Left ventricle myocardium inferior (tissue), 1 donor: ENCODE data around the gene COL26A1. TPM values are rescaled to one million over a fixed set of nuclear protein-coding genes. Genes with fewer than 3 reads are reported as not detected.

Source experiments
- DNase-seq: peaks from one replicate; pipeline ENCODE4 v3.0.0-alpha.2; 2020
- H3K27ac ChIP-seq: fragments of 200-600 bp; replicated peaks from 2 replicates; pipeline ENCODE4 v1.8.0; 2021
- H3K27me3 ChIP-seq: fragments of 200-600 bp; 2 replicates; pipeline ENCODE4 v1.8.0; 2021; ENCODE audit warnings: low read depth
- H3K36me3 ChIP-seq: fragments of 200-600 bp; 2 replicates; pipeline ENCODE4 v1.8.0; 2021
- H3K4me1 ChIP-seq: fragments of 200-600 bp; 2 replicates; pipeline ENCODE4 v1.8.0; 2021
- H3K4me3 ChIP-seq: fragments of 200-600 bp; 2 replicates; pipeline ENCODE4 v1.8.0; 2021; ENCODE audit warnings: mild to moderate bottlenecking, moderate library complexity
- H3K9me3 ChIP-seq: fragments of 200-600 bp; replicated peaks from 2 replicates; pipeline ENCODE4 v1.8.0; 2021
- intact Hi-C: fragments of 100-400 bp; cut with micrococcal nuclease; formaldehyde crosslinking; loops from one replicate; pipeline ENCODE4 v1.11.0; 2022
- total RNA-seq: library from RNA; stranded (reverse); fragmentation: NEBNext Ultra II Directional; extraction: Animal tissue kit (Norgen Biotek cat#: 25700); gene quantifications from one replicate; pipeline ENCODE4 v1.2.1, GENCODE V29; 2021
- TF ChIP-seq, protein P1 (sequence below): fragments of 200-600 bp; IDR thresholded peaks from 2 replicates; pipeline ENCODE4 v1.8.0; 2021; ENCODE audit warnings: antibody characterized with exemption, mild to moderate bottlenecking, borderline replicate concordance
- donor health status: DM: no; HTN: yes; CAD: no; lungs with severe emphysema.

COL26A1 gene
- total RNA-seq, 1 donor from 2014 or later, result not detected

DNA sequence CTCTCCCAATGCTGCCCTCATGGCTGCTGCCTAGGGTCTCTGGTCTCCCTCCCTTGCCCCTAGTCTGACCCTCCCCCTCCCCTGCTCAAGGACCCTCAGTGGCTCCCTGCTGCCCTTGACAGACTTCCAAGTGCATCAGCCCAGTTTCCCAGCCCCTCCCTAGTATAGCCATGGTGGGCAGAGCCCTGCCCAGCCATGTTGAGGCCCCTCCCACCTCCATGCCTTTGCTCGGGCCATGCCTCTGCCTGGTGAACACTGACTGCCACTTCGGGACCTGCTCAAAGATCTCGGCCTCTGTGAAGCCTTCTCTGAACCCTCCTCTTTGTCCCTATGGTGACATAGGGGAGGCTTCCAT lies 193.2 kb downstream of the COL26A1 start:
- Histone ChIP-seq H3K4me3 (no peak overlapping the region), H3K27ac (no peak overlapping the region), H3K9me3 (no peaks in the 10 kb centered on the region), H3K27me3 (peaks cover 65% of the 10 kb centered on the region), H3K36me3 (no peaks in the 10 kb centered on the region), H3K4me1 (no peaks in the 10 kb centered on the region)
- intact Hi-C loops, result no loop called here
- DNase-seq, result no peak
- TF ChIP-seq, protein P1, sequence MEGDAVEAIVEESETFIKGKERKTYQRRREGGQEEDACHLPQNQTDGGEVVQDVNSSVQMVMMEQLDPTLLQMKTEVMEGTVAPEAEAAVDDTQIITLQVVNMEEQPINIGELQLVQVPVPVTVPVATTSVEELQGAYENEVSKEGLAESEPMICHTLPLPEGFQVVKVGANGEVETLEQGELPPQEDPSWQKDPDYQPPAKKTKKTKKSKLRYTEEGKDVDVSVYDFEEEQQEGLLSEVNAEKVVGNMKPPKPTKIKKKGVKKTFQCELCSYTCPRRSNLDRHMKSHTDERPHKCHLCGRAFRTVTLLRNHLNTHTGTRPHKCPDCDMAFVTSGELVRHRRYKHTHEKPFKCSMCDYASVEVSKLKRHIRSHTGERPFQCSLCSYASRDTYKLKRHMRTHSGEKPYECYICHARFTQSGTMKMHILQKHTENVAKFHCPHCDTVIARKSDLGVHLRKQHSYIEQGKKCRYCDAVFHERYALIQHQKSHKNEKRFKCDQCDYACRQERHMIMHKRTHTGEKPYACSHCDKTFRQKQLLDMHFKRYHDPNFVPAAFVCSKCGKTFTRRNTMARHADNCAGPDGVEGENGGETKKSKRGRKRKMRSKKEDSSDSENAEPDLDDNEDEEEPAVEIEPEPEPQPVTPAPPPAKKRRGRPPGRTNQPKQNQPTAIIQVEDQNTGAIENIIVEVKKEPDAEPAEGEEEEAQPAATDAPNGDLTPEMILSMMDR, result no peak

- H3K36me3 ChIP-seq, result no peaks in the 10 kb centered on the region
- H3K4me3 ChIP-seq, result no peak overlapping the region
- H3K27me3 ChIP-seq, result peaks cover 71% of the 10 kb centered on the region
- H3K4me1 ChIP-seq, result no peaks in the 10 kb centered on the region
- H3K9me3 ChIP-seq, result no peaks in the 10 kb centered on the region
- TF ChIP-seq, protein P1, result no peak
- H3K27ac ChIP-seq, result no peak overlapping the region
- no peak for DNase-seq
- intact Hi-C loops, result no loop called here
Measured at GRCh38 chr7:101556453-101556968, 193.8 kb downstream of the COL26A1 start.

DNA sequence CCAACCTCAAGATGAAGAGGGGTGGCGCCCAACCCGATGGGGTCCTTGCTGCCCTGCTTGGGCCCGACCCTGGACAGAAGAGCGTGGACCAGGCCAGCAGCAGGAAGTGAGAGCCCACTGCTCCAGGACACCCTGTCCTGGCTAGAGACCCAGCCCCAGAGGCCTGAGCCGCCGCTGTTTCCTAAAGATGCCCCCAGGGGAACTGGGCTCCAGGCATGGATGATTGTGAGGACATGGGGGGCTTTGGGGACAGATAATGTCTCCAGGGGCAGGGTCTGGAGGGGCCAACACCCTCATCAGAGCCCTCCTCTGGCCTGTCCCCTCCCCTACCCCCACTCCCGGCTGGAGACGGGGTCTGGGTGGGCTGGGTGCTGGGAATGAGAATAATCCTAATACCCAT lies 194.7 kb downstream of the COL26A1 start:
- no peaks in the 10 kb centered on the region for H3K9me3 ChIP-seq

GRCh38 chr7:101557978-101558741 lies 195.5 kb downstream of the COL26A1 start:
- Histone ChIP-seq H3K9me3 (no peaks in the 10 kb centered on the region), H3K27ac (no peak overlapping the region), H3K27me3 (peaks cover 73% of the 10 kb centered on the region), H3K4me3 (no peak overlapping the region), H3K36me3 (no peaks in the 10 kb centered on the region), H3K4me1 (no peaks in the 10 kb centered on the region)
- intact Hi-C loops, result no loop called here
- no peak for DNase-seq
- TF ChIP-seq, protein P1, result no peak

More for the DNA sequence above, 194.7 kb downstream of the COL26A1 start:
- TF ChIP-seq, protein P1, result no peak
- intact Hi-C loops, result no loop called here
- no peak overlapping the region for H3K27ac ChIP-seq
- no peaks in the 10 kb centered on the region for H3K4me1 ChIP-seq
- no peak for DNase-seq
- no peak overlapping the region for H3K4me3 ChIP-seq
- H3K36me3 ChIP-seq, result no peaks in the 10 kb centered on the region
- peaks cover 72% of the 10 kb centered on the region for H3K27me3 ChIP-seq

- Histone ChIP-seq H3K27ac (no peak overlapping the region), H3K4me1 (peaks cover 4% of the 10 kb centered on the region), H3K36me3 (no peaks in the 10 kb centered on the region), H3K27me3 (peaks cover 73% of the 10 kb centered on the region), H3K9me3 (no peaks in the 10 kb centered on the region), H3K4me3 (no peak overlapping the region)
- TF ChIP-seq, protein P1, result no peak
- intact Hi-C loops, result no loop called here
- no peak for DNase-seq
Measured at GRCh38 chr7:101558742-101559325, 196.2 kb downstream of the COL26A1 start.
